GM19043 (cell line): ENCODE measurements around the gene CNOT1.
"Not testable (repeated sequence)": the region's sequence is repeated elsewhere in the genome, so short reads cannot be mapped to it uniquely, and the experiment has no call there.

ENCODE experiments used
- ATAC-seq: cut with Tn5 transposase; IDR thresholded peaks from one replicate; pipeline ENCODE4 v1.9.1; 2021; ENCODE audit warnings: low read depth; ENCODE audit not compliant: unreplicated experiment

CNOT1 gene

DNA sequence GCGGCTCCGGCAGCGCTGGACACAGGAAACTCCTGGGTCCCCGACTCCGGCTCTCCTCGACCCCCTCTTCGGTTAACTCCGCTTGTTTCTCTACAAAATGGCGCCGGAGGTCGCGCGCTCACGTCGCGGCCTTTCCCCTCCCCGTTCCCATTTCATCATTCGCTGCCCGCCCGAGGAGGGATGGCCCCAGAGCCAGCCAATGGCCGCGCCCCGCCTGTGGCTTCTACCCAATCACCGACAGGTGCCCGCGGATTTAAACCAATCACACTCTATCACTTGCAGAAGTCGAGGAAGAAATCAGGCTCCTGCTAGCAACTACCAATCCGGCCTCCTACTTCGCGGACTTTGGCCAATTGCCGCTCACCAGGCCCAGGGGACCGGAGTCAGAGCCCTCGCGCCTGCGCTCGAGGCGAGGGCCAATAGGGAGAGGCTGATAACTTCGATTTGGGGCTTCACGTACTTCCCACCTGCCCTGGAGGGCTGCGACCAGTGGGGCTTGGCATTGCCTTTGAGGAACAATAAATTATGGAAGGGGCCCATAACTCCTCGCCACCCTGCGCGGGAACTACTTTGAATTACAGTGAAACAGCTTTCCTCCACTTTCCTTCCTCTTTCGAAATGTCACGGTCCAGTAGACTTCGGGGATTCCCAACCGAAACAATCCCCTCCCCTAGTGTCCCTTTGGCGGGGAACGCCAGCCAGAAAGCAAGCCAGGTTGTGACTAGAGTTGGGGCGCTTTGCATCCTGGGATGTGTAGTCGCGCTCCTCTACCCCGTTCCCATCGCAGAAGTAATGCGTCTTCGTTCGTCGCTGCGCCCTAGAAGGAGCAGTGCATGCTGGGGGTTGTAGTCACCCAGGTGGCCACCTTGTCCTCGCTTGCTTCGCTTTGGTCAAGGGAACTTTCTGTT lies at the start of gene CNOT1:
TSS of gene CNOT1 (minus strand) at position 94 of the 908 bp plus-strand sequence. CDS start 30,489 bp downstream, outside the sequence.
- ATAC-seq = peak; percentile 79

DNA sequence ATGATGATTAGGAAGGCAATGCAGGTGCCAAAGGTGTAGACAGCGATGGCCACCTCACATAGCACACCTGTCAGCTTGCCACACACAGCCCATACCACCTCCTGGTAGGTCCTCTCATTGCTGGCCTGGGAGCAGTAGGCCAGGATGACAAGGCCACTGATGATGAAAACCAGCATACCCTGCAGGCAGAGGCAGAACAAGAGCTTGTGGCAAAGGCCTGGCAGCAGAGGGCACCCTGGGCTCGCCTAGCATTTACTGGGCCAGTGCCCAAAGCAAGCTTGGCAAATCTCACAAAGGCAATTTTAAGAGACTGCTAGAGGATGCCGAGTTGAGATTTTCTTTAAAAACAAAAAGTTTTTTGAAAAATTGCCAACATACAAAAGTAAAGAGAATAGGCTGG lies 49.1 kb upstream of the CNOT1 start:
- no peak for ATAC-seq

DNA sequence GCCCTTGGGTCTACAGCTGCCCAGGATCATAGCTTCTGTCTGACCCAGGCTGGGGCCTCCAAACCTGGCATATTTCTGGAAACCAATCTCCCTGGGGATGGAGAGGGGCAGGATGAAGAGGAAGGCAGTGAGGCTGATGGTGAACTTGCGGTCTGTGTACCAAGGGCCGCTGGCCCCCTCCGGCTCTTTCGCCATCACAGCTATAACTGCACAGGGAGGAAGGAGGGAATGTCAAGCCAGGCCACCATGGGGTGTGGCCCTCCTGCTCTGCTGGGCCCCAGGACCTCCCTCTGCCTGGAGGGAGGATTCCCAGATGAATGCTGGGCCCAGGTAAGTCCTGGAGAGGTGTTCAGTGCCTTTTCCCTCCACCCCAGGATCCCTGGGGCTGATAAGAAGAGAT lies 48.6 kb upstream of the CNOT1 start:
- ATAC-seq = no peak

DNA sequence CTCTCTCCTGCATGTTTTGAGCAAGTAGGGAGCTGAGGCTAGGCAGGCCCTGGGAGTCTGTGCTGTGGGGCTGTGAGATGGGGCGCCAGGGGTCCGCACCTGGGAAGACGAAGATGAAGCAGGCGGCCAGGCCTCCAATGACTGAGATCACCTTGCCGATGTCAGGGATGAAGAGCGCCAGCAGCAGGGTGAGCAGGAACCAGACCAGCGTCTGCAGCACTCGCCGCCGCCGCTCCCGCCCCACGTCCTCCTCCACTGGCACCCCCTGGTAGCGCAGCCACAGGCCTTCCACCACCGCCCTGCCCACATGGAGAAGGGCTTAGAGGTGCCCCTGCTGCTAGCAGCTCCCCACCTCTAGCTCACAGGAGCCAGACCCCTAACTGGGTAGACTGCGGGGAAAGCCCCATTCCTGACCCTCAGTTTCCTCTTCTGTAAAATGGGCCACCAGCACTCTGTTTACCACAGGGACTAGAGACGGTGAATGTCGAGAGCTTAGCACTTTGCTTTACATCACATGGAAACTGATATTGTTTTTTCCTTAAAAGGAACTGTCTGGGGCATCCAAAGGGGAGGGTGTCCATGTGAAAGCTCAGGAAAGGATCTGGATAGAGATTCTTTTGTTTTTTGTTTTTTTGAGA lies 41.4 kb upstream of the CNOT1 start:
- ATAC-seq = no peak

DNA sequence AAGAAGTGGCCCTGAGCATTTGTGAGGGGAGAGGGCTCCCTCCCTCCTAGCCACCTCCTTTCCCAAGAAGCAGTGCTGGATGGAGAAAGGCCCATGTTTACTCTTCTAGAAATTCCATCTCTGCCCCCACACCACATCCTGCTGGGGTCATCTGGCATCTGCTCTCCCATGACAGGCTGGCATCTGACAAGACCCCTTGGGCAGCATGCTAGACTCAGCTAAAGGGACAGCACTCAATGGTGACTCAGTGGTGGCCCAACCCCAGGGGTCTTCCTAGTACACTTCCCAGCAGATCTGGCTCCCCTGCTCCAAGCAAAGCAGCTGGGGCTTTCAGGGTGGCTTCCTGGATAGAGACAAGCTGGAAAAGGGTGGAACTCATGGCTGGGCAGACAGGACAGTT lies 40.6 kb upstream of the CNOT1 start:
- ATAC-seq = no peak

DNA sequence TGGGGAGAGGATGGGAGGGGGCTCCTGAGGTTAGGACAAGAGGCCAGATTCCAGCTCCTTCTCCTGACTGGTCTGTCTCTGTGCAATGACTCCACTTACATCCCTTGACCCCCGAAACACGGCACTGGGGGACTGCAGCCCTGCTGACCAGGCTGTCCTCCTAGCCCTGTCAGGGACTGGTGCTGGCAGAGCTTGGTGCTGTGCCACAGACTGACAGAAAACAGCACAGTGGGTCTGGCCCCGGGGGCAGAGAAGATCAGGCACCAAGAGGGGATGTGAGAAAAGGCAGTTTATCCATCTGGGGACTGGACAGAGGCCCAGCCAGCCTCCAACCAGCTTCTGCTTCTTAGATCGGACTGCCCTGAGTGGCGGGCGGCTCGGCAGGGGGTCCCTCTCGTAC lies 35.6 kb upstream of the CNOT1 start:
- no peak for ATAC-seq

DNA sequence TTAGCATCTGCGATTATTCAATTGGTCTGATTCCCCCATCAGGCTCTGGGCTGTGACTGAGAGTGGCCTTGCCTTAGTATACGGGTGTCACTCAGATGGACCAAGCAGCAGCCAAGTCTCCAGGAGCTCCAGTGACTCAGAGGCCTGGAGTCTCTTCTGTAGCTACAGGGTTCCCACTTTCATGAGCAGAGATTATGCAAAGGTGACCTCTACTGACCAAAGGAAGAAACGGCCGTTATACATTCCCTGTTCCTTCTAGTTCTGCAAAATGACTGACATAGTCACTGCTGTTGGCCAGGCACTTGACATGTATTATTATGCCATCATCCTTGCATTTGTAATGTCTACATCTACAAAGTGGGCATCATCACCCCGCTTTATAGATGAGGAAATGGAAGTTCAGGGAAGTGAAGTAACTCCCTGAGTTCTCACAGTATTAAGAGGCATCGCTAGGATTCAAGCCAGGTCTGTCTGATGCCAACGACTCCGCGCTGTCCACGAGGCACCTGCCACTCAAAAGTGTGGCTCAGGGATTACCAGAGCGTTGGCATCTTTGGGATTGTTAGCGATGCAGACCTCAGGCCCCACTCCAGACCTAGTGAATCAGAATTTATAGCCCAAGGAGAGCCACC lies 31.7 kb upstream of the CNOT1 start:
- peak; percentile 63 for ATAC-seq

DNA sequence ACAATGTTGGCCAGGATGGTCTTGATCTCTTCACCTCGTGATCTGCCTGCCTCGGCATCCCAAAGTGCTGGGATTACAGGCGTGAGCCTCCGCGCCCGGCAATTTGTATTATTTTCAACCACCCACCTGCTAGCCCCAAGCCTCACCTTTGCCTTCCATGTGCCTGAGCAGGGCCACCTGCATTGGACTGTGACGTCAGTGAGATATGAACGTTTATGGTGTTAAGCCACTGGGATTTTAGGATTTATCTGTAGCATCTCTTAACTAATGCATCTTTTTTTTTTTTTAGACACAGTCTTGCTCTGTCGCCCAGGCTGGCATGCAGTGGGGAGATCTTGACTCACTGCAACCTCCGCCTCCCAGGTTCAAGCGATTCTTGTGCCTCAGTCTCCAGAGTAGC lies 30.3 kb upstream of the CNOT1 start:
- ATAC-seq = not testable (repeated sequence)

DNA sequence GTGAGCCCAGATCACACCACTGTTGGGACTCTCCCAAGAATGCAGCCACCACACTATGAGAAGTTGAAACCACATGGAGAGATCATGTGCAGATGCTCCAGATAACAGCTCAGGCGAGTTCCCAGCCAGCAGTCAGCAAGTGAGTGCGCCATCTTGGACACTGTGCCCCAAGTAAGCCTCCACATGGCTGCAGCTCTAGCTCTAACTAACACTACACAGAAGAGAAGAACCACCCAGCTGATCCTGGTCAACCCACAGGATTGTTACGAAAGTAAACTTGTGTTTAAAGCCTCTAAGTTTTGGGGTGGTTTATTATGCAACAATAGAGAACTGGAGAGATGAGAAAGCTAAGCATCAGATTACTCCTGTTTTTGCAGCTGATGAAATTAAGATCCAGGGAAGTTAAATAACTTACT lies 29.2 kb upstream of the CNOT1 start:
- no peak for ATAC-seq

DNA sequence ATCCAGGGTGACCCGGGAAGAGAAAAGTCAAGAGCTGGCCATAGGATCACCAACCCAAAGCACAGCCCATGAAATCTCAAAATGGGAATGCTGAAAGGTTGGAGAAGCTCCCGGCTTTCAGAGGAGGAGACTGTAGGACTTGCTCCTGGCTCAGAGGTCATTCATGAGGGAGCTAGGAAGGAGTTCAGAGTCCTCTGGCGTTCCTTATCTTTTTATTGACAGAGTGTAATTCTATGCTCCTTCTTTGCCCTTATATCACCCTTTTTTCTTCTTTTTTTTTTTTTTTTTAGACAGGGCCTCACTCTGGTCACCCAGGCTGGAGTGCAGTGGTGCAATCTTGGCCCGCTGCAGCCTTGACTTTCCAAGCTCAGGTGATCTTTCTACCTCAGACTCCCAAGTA lies 27.3 kb upstream of the CNOT1 start:
- no peak for ATAC-seq

DNA sequence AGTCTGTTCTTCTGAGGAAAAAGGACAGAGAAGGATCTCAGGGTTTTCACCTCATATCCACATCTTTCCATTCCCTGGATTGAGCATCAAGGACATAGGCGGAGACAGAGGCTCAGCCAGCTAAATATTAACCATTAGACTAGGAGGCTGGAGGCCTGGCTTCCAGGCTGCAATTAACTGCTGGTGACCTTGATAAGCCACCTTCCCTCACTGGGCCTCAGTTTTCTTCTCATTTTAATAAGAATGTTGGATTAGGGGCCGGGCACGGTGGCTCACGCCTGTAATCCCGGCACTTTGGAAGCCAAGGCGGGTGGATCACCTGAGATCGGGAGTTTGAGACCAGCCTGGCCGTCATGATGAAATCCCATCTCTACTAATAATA lies 25.6 kb upstream of the CNOT1 start:
- no peak for ATAC-seq

DNA sequence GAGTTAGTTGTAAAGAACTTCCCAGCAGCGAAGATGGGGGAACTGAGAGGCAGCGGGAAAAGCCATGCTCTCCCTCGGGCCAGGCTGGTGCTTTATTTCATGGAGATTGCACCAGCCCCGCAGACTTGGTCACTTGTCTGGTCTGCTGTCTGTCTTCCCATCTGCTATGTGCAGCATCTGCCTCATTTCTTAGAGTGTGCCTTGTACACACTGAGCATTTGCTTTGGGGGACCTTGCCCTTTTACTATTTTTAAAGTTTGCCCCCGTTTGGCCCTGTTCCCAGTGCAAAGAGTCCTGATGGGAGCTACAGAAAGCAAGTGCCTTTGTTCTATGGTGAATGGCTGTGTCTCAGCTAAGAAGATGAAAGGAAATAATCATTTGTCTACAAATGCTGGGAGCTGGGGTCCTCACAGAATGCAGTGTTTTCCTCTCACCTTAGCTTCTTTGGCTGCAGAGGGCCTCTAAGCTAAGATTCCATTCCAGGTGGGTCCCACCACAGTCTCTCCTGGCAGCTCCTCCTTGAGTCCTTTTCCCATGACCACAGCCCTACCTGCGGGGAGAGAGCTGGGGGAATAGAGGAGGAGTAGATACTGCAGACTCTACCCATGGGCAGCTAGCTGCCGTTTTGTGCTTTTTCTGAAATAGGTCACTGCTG lies 25.1 kb upstream of the CNOT1 start:
- ATAC-seq = no peak

DNA sequence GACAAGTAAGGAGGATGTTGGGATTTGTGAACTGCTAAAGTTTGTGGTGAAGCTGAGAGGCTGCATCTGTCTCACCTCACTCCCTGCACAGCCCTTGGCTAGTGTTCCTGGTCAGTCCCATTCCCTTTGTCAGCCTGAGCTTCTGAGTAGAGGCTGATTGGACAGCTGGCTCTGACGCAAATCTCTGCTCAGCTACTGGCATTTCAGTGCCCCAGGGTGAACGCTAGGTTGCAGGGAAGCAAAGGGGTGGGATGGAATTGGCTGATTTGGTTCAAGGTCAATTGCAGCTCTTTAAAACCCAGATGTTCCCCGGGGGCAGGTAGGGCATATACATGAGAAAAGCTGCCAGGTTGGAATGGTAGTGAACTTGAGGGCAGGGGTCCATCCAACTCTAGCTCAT lies 23.1 kb upstream of the CNOT1 start:
- ATAC-seq = no peak

DNA sequence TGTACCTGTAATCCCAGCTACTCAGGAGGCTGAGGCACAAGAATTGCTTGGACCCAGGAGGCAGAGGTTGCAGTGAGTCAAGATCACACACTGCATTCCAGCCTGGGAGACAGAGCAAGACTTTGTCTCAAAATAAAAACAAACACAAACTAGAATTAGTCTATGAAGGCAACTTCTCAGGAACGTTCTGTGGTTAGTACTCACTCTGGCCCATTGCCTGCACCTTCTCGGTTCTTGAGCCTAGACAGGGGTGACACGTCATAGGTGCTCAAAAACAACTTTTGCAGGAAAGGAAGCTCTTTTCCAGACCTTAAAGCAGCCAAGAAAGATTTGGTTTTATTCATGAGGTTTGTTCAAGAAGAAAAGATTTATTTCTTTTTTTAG lies 22.3 kb upstream of the CNOT1 start:
- no peak for ATAC-seq

DNA sequence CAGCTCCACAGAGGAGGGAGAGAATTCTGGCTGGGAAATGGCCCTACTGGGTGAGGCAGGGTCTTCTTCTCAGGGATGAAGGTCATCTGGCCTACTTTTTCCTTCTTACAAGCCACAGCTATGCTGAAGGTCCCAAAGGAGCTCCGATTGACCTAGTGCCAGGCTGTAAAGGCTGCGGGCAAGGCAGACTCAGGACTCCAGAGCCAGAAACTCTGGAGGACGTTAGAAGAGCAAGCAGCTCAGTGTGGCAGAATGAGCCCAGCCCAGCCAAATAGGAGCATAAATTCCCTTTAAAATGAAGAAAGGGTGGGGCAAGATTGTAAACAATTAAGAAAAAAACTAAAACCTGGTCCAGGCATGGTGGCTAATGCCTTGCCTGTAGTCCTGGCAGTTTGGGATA lies 20.1 kb upstream of the CNOT1 start:
- ATAC-seq = no peak

DNA sequence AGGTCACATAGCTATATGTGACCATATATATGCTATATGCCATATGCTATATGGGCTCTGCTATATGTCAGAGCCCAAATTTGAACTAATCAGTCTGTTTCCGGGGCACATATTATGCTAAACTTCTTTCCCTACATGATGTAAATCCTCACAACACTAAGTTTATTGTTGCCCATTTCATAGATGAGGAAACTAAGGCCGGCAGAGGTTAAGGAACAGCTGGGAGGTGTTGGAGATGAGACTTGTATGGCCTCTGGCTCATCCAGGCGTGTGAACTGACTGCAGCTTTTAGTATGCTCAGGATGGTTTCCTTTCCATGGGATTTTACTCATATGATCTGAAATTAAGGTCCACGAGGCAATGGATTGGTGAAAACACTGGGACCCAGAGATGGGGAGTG lies 17.5 kb upstream of the CNOT1 start:
- no peak for ATAC-seq

DNA sequence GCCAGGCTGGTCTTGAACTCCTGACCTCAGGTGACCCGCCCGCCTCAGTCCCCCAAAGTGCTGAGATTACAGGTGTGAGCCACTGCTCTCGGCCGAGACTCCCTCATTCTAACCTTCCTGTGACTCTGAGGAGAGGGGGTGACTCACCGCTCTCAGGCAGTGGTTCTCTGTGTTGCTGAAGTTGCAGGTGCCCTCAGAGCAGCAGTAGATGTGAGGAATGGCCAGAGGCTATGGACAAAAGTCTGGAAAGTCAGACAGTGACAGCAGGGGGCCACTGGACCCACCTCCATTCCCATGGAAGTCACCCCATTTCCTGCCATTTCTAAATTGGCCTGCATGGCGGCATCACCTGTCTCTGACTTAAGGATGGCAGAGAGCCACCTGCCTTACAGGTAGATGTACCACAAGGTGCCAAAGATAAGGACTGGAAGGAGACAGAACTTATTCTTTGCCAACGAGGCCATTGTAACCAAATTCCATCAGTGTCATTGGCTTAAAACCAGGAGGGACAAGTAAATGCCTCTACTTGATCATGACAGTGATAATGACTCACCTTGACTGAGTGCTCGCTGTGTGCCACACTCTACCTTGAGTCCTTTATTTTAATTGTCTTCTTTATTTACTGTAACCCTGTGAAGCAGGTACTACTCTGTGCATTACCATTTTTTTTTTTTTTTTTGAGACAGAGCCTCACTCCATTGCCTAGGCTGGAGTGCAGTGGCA lies 15.3 kb upstream of the CNOT1 start:
- no peak for ATAC-seq

DNA sequence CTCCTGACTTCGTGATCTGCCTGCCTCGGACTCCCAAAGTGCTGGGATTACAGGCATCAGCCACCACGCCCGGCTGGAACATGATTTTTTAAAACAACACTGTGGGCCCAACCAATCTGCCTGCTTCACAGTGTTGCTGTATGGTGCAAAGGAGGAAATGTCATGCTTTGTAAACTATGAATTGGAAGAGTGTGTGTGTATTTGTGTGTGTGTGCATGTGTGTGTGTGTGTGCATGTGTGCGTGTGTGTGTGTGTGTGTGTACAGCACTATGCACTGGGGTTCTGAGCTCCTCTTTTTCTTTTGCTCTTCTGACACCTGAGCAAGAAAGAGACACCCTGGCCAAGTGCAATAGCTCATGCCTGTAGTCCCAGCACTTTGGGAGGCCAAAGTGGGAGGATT lies 14.5 kb upstream of the CNOT1 start:
- no peak for ATAC-seq

DNA sequence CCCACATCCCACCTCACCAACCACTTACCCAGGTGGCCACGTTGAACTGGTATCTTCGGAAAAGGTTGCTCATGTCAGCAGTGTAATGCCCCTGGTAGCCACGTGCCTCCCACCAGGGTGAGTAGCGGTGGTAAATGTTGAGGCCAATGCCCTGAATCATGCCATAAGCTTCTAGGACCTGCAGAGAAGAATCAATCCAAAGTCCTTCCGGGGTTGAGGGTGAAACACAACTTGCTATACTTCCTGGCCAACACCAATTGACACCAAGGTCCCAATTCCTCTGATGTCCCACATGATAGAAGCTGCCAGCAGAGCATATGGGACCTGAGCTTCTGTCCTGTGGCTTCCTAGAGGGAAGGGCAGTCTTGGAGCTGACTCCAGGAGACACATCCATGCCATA lies 11.3 kb upstream of the CNOT1 start:
- no peak for ATAC-seq

DNA sequence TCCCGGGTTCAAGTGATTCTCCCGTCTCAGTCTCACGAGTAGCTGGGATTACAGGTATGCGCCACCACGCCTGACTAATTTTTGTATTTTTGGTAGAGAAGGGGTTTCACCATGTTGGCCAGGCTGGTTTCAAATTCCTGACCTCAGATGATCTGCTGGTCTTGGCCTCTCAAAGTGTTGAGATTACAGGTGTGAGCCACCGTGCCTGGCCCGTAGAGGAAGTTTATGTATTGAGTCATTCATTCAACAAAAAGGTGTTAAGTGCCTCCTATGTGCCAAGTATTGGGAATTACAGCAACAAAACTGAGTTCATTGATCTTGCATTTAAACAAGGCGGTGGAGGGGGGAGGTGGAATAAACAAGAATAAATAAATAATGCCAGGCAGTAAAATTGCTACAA lies 10.2 kb upstream of the CNOT1 start:
- no peak for ATAC-seq

DNA sequence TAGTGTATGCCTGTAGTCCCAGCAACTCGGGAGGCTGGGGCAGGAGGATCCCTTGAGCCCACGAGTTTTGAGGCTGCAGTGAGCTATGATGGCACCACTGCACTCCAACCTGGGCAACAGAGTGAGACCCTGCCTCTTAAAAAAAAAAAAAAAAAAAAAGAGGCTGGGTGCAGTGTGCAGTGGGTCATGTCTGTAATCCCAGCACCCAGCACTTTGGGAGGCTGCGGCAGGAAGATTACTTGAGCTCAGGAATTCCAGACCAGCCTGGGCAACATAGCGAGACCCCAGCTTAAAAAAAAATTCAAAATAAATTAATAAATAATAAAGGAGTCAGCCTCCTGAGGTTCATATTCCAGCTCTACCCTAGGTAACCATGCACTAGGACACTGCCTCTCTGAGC lies 9.6 kb upstream of the CNOT1 start:
- ATAC-seq = no peak
